Ovary (tissue), 9 donors: ENCODE measurements around the gene CEMIP. TPM values are rescaled to one million over a fixed set of nuclear protein-coding genes. Genes with fewer than 3 reads are reported as not detected.

Source experiments
- DNase-seq, 5 donors: peaks; one replicate each; pipeline ENCODE4 v3.0.0-alpha.2; 2019 to 2020
- H3K27ac ChIP-seq, 2 donors: fragments of 200-600 bp; one replicate each; pipeline versions ENCODE4 v1.5.1 to v1.8.0; 2019 to 2022
- H3K27me3 ChIP-seq: fragments of 200-600 bp; one replicate; pipeline ENCODE4 v1.8.0; 2022
- H3K36me3 ChIP-seq: fragments of 200-600 bp; sonication (generic); one replicate; pipeline ENCODE4 v1.5.1; 2019
- H3K4me1 ChIP-seq: one replicate; pipeline ENCODE4 v1.8.1; 2013; ENCODE audit warnings: mild to moderate bottlenecking, moderate library complexity; ENCODE audit not compliant: insufficient read depth
- H3K4me3 ChIP-seq: fragments of 200-600 bp; sonication (generic); one replicate; pipeline ENCODE4 v1.5.1; 2017
- H3K9me3 ChIP-seq, 2 donors: fragments of 200-600 bp in 1 of 2; sonication (generic) in 1 of 2; one replicate each; pipeline versions ENCODE4 v1.5.1 to v1.8.1; 2013 to 2019; ENCODE audit warnings: mild to moderate bottlenecking in 1 of 2, moderate library complexity in 1 of 2
- CTCF ChIP-seq, 3 donors: fragments of 450-650 bp in 2 of 3; fragments of 200-600 bp in 1 of 3; IDR thresholded peaks; one replicate each; pipeline versions ENCODE4 v1.5.1 to v1.8.0; 2016 to 2022; ENCODE audit warnings: antibody characterized with exemption in 3 of 3, mild to moderate bottlenecking in 1 of 3
- EP300 ChIP-seq: sonication (generic); formaldehyde crosslinking; IDR thresholded peaks from one replicate; pipeline ENCODE4 v1.6.1; 2017; ENCODE audit warnings: antibody characterized with exemption
- POLR2A ChIP-seq: fragments of 450-650 bp; IDR thresholded peaks from one replicate; pipeline ENCODE4 v1.6.1; 2017; ENCODE audit warnings: antibody characterized with exemption, mild to moderate bottlenecking, moderate library complexity
- WGBS, 3 donors: extraction: QIAGEN DNeasy Blood & Tissue Kit in 1 of 3; methylation state at CpG; one replicate each; pipeline versions ENCODE4 v1.1.5 to v1.1.7; 2013 to 2017; 5-methylcytosine and 5-hydroxymethylcytosine counted together
- intact Hi-C, 4 donors: fragments of 100-400 bp; cut with DNase I; formaldehyde crosslinking; loops; one replicate each; pipeline versions ENCODE4 v1.11.0 to v1.15.1; 2022 to 2023
- polyA plus RNA-seq, 2 donors: library from polyadenylated mRNA; stranded (reverse); fragments of 200-250 nt in 1 of 2; fragments of 350-450 nt in 1 of 2; fragmentation: Illumina TruSeq in 1 of 2; extraction: RNeasy Lipid Tissue Mini Kit (QIAGEN cat#74804) in 1 of 2; gene quantifications; one replicate each; pipeline ENCODE4 v1.2.3, GENCODE V29; 2013 to 2014
- total RNA-seq, 7 donors: library from RNA; depleted of rRNA in 2 of 7; stranded (reverse); fragments of >200 nt in 2 of 7; fragmentation: NEBNext Ultra II Directional in 3 of 7; extraction: Animal tissue kit (Norgen Biotek cat#: 25700) in 3 of 7; gene quantifications; one replicate each; pipeline versions ENCODE4 v1.1.0 to v1.2.4, GENCODE V29; 2016 to 2023
- donor health status: DM: no; HTN: no; CAD: no; lungs with moderate emphysema.
- donor health status: DM: no; HTN: no; CAD: no.
- donor health status: Bipolar disorder and iron deficiency.
- donor health status: DM: yes; HTN: yes; CAD: no.
- donor health status: DM: no; HTN: no; CAD: no.
- donor health status: DM: yes; HTN: yes; CAD: no.

CEMIP gene
- total and polyA plus RNA-seq, 9 donors: 2.2 to 12.3 (median 4.7) TPM

DNA sequence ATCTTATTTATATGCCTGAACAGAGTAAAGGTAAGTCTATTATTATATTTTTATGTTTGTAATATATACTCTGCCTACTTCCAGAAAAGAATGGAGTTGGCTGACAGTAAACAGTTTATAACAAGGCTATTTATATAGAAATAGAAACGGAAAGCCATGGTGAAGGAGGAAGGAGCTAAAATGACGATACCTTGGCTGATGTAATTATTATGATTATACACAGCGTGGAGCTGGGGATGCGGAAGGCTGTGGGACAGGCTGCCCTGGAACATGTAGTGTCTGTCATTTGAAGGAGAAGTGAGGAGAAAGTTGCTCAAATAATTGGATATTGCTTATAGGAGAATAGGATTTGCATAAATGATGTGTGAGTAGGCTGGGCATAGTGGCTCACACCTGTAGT lies 37.8 kb downstream of the CEMIP start:
- no peak overlapping the region for H3K4me3 ChIP-seq
- H3K27ac ChIP-seq: no peak overlapping the region
- no peak for DNase-seq
- TF ChIP-seq POLR2A: no peak
- no peak for TF ChIP-seq EP300
- TF ChIP-seq CTCF (IDR thresholded peaks at IDR 0.05): no peak
- no peaks in the 10 kb centered on the region for H3K4me1 ChIP-seq
- no peaks in the 10 kb centered on the region for H3K9me3 ChIP-seq
- intact Hi-C loops: no loop called here
- no peaks in the 10 kb centered on the region for H3K27me3 ChIP-seq
- H3K36me3 ChIP-seq: no peaks in the 10 kb centered on the region
- WGBS, 3 donors: 77 to 82% (median 77%) methylated on average over 4 of the region's 4 CpGs

- Histone ChIP-seq H3K27ac (no peak overlapping the region), H3K27me3 (no peaks in the 10 kb centered on the region), H3K9me3 (no peaks in the 10 kb centered on the region), H3K4me1 (no peaks in the 10 kb centered on the region), H3K36me3 (no peaks in the 10 kb centered on the region), H3K4me3 (no peak overlapping the region)
- intact Hi-C loops: no loop called here
- no peak for DNase-seq
- TF ChIP-seq CTCF (IDR thresholded peaks at IDR 0.05) (no peak), EP300 (no peak), POLR2A (no peak)
- 95 to 98% (median 97%) methylated on average over 3 of the region's 3 CpGs for WGBS, 3 donors
Measured at GRCh38 chr15:80817901-80818300, 38.7 kb downstream of the CEMIP start.

DNA sequence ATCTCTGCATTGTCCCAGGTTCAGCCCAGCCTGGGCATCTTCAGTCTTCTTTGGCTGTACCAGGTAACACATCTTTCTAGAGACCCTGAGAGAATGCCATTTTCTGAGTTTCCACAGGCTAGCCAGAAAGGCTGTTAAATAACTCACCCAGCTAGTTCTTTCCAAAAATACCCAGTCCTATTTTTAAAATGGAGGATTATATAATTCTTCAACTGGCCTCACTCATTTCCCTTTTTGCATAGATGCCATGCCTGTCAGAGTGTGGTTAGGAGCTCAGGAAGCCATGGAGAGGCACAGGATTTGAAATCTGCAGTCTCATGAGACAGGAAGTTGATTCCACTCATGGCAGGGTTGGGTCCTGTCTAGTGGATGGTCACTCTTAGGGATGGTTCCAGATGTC lies 39.8 kb downstream of the CEMIP start:
- H3K9me3 ChIP-seq: no peaks in the 10 kb centered on the region
- intact Hi-C loops: no loop called here
- no peak for DNase-seq
- no peak for TF ChIP-seq CTCF (IDR thresholded peaks at IDR 0.05)
- no peak for TF ChIP-seq POLR2A
- no peak overlapping the region for H3K27ac ChIP-seq
- H3K36me3 ChIP-seq: no peaks in the 10 kb centered on the region
- no peaks in the 10 kb centered on the region for H3K4me1 ChIP-seq
- no peaks in the 10 kb centered on the region for H3K27me3 ChIP-seq
- no peak overlapping the region for H3K4me3 ChIP-seq

- Histone ChIP-seq H3K4me3 (no peak overlapping the region), H3K9me3 (no peaks in the 10 kb centered on the region), H3K27ac (no peak overlapping the region), H3K36me3 (no peaks in the 10 kb centered on the region), H3K4me1 (no peaks in the 10 kb centered on the region), H3K27me3 (no peaks in the 10 kb centered on the region)
- intact Hi-C loops: no loop called here
- DNase-seq: no peak
- WGBS, 3 donors: 69 to 76% (median 73%) methylated on average over 3 of the region's 3 CpGs
- TF ChIP-seq POLR2A: no peak
- TF ChIP-seq EP300: no peak
- TF ChIP-seq CTCF (IDR thresholded peaks at IDR 0.05): no peak
Measured at GRCh38 chr15:80820092-80820491, 40.9 kb downstream of the CEMIP start.

DNA sequence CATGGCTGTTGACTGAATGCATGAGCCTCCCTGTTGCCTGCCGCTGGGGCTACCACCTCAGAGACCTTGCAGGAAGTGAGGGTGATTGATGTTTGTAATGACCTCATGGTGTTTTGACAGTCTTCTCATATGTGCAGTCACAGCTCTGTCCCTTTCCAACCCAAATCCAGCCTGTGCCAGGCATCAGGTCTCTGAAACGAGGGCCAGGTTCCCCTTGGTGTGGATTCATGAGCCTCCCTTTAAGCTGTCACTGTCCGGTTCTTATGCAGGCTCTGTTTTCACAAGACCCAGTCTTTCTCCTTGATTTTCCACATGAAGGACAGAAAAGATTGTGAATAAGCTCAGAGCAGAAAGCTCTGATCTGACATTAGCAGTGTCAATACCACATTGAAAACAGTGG lies 43.1 kb downstream of the CEMIP start:
- Histone ChIP-seq H3K9me3 (no peaks in the 10 kb centered on the region), H3K4me3 (no peak overlapping the region), H3K27me3 (no peaks in the 10 kb centered on the region), H3K36me3 (no peaks in the 10 kb centered on the region), H3K27ac (no peak overlapping the region), H3K4me1 (no peaks in the 10 kb centered on the region)
- TF ChIP-seq CTCF (IDR thresholded peaks at IDR 0.05) (no peak), EP300 (no peak), POLR2A (no peak)
- 78 to 85% (median 80%) methylated on average over 3 of the region's 3 CpGs for WGBS, 3 donors
- intact Hi-C loops: no loop called here
- no peak for DNase-seq
